Heart right ventricle (tissue), 16 donors: ENCODE data around the gene MARCHF7. TPM values are rescaled to one million over a fixed set of nuclear protein-coding genes. Genes with fewer than 3 reads are reported as not detected.
A peak's percentile ranks its signal among the peaks of the same experiment; 100 is the strongest.

Experiments
- ATAC-seq, 8 donors: fragments of 200-7000 bp; cut with Tn5 transposase; one replicate each; pipeline ENCODE4 v1.9.1; 2020; ENCODE audit warnings: mild to moderate bottlenecking in 8 of 8, moderate library complexity in 8 of 8, moderate number of reproducible peaks in 1 of 8
- DNase-seq, 2 donors: peaks; one replicate each; pipeline ENCODE4 v3.0.0-alpha.2; 2020
- H3K27ac ChIP-seq, 10 donors: fragments of 200-600 bp; sonication (generic) in 2 of 10; one replicate each; pipeline versions ENCODE4 v1.5.0 to v1.8.0; 2020 to 2022; ENCODE audit warnings: mild to moderate bottlenecking in 3 of 10
- H3K27me3 ChIP-seq, 7 donors: fragments of 200-600 bp; one replicate each; pipeline ENCODE4 v1.8.0; 2021 to 2022; ENCODE audit warnings: mild to moderate bottlenecking in 2 of 7
- H3K36me3 ChIP-seq, 9 donors: fragments of 200-600 bp; sonication (generic) in 1 of 9; one replicate each; pipeline versions ENCODE4 v1.5.0 to v1.8.0; 2020 to 2022; ENCODE audit warnings: mild to moderate bottlenecking in 2 of 9
- H3K4me1 ChIP-seq, 9 donors: fragments of 200-600 bp; sonication (generic) in 1 of 9; one replicate each; pipeline versions ENCODE4 v1.5.0 to v1.8.0; 2020 to 2022; ENCODE audit warnings: mild to moderate bottlenecking in 4 of 9
- H3K4me3 ChIP-seq, 10 donors: fragments of 200-600 bp; sonication (generic) in 2 of 10; one replicate each; pipeline versions ENCODE4 v1.5.0 to v1.8.0; 2020 to 2022; ENCODE audit warnings: mild to moderate bottlenecking in 7 of 10, moderate library complexity in 2 of 10
- H3K9me3 ChIP-seq, 11 donors: fragments of 200-600 bp in 10 of 11; sonication (generic) in 2 of 11; one replicate each; pipeline versions ENCODE4 v1.5.0 to v1.8.0; 2013 to 2022; ENCODE audit warnings: mild to moderate bottlenecking in 2 of 11, control low read depth in 1 of 11, moderate library complexity in 1 of 11
- WGBS, 2 donors: extraction: QIAGEN DNeasy Blood & Tissue Kit; methylation state at CpG; one replicate each; pipeline ENCODE4 v1.1.7; 2013; ENCODE audit warnings: inconsistent platforms in 1 of 2; 5-methylcytosine and 5-hydroxymethylcytosine counted together
- intact Hi-C, 10 donors: fragments of 100-400 bp; cut with DNase I; formaldehyde crosslinking; loops; one replicate each; pipeline versions ENCODE4 v1.11.1 to v1.14.2; 2022
- polyA plus RNA-seq, 2 donors: library from polyadenylated mRNA; stranded (reverse); fragments of 200-250 nt; gene quantifications; one replicate each; pipeline ENCODE4 v1.2.3, GENCODE V29; 2013
- total RNA-seq, 10 donors: library from RNA; stranded (reverse); fragmentation: NEBNext Ultra II Directional in 3 of 10; extraction: Animal tissue kit (Norgen Biotek cat#: 25700) in 3 of 10; gene quantifications; one replicate each; pipeline versions ENCODE4 v1.2.1 to v1.2.4, GENCODE V29; 2021 to 2023
- TF ChIP-seq, protein P1 (sequence below), 9 donors: fragments of 200-600 bp; sonication (generic) in 2 of 9; IDR thresholded peaks; one replicate each; pipeline versions ENCODE4 v1.5.0 to v1.8.0; 2021 to 2022; ENCODE audit warnings: antibody characterized with exemption in 9 of 9, mild to moderate bottlenecking in 5 of 9, moderate library complexity in 1 of 9
- donor health status: Arrhythmogenic right ventricular cardiomyopathy.
- donor health status: ischemic (EF 13 %, LVEDD 7.1; RV severe dilation, severe dysfunction).
- donor health status: healthy with polysubstance abuse.
- donor health status: DM: no; HTN: yes; CAD: no.
- donor health status: DM: no; HTN: no; CAD: no.
- donor health status: ischemic (EF 25% LVEDD 6.9; RV normal size, moderate dysfunction).
- donor health status: ischemic (EF 25% LVEDD 5.7; RV mildly dilated, moderate dysfunction).
- donor health status: healthy.
- donor health status: DM: yes; HTN: yes; CAD: no.
- donor health status: Ischemic cardiomyopathy.
- donor health status: ischemic (EF 35%, LVEDD 5.7; RV mildly dilated, moderate dysfunction).
- donor health status: nonischemic (EF 11% LVEDD 7.7; RV severe dilation, severe dysfunction).
- donor health status: DM: yes; HTN: yes; CAD: no.
- donor health status: PGD.
- donor health status: ischemic (EF 29% LVEDD 5.4; RV normal size, mild dysfunction).
- donor health status: nonischemic (EF 23%, LVEDD 6.1; RV moderate dilation, normal function).

Gene MARCHF7
- total and polyA plus RNA-seq, 12 donors: 20.3 to 101 (median 88.1) TPM

DNA sequence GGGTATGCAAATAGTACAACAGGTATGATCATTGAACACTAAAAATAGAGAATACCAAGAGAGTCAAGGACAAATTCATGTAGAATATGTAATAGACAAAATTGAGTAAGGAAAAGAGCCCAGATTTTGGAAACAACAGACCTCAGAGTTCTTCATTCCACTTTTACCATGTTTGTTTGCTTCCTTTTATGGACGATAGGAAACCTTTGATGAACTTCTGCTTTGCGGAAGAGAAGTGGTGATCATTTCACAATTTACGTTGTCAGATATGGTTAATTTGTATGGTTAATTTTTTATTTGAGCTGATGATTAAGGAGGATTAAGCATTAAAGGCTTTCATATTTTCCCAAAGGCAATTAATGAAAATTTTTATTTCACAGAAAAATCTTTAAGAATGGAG lies 16.3 kb downstream of the MARCHF7 start:
- Histone ChIP-seq H3K4me3 (no peak overlapping the region), H3K27me3 (no peaks in the 10 kb centered on the region), H3K27ac (peak overlapping the region in 1 of 10 donors; percentile 15), H3K9me3 (peaks cover 0 to 12% (median 0%) of the 10 kb centered on the region in 11 donors), H3K4me1 (peaks cover 0 to 46% (median 18%) of the 10 kb centered on the region in 9 donors), H3K36me3 (peaks cover 0 to 58% (median 25%) of the 10 kb centered on the region in 9 donors)
- intact Hi-C loops: no loop called here
- DNase-seq (no peak), ATAC-seq (no peak)
- WGBS, 2 donors: 73 to 76% methylated on average over 3 of the region's 3 CpGs
- TF ChIP-seq, protein P1, sequence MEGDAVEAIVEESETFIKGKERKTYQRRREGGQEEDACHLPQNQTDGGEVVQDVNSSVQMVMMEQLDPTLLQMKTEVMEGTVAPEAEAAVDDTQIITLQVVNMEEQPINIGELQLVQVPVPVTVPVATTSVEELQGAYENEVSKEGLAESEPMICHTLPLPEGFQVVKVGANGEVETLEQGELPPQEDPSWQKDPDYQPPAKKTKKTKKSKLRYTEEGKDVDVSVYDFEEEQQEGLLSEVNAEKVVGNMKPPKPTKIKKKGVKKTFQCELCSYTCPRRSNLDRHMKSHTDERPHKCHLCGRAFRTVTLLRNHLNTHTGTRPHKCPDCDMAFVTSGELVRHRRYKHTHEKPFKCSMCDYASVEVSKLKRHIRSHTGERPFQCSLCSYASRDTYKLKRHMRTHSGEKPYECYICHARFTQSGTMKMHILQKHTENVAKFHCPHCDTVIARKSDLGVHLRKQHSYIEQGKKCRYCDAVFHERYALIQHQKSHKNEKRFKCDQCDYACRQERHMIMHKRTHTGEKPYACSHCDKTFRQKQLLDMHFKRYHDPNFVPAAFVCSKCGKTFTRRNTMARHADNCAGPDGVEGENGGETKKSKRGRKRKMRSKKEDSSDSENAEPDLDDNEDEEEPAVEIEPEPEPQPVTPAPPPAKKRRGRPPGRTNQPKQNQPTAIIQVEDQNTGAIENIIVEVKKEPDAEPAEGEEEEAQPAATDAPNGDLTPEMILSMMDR (IDR thresholded peaks at IDR 0.05): no peak

DNA sequence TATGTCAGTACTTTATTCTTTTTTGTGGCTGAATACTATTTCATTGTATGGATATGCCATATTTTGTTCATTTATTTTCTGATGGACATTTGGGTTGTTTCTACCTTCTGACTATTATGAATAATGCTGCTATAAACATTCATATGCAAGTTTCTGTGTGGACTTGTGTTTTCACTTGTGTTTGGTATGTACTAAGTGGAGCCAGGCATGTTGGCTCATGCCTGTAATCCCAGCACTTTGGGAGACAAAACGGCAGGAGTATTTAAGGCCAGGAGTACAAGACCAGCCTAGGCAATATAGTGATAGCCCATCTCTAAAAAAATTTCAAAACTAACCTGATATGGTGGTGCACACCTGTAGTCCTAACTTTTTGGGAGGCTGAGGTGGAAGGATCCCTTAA lies 23.3 kb downstream of the MARCHF7 start:
- Histone ChIP-seq H3K27me3 (no peaks in the 10 kb centered on the region), H3K4me3 (no peak overlapping the region), H3K36me3 (peaks cover 0 to 100% (median 29%) of the 10 kb centered on the region in 9 donors), H3K4me1 (peaks cover 0 to 55% (median 18%) of the 10 kb centered on the region in 9 donors), H3K9me3 (no peaks in the 10 kb centered on the region), H3K27ac (no peak overlapping the region)
- DNase-seq (no peak), ATAC-seq (no peak)
- WGBS, 2 donors: 83 to 93% methylated on average over 1 of the region's 1 CpG
- TF ChIP-seq, protein P1 (IDR thresholded peaks at IDR 0.05): no peak
- intact Hi-C loops: no loop called here

DNA sequence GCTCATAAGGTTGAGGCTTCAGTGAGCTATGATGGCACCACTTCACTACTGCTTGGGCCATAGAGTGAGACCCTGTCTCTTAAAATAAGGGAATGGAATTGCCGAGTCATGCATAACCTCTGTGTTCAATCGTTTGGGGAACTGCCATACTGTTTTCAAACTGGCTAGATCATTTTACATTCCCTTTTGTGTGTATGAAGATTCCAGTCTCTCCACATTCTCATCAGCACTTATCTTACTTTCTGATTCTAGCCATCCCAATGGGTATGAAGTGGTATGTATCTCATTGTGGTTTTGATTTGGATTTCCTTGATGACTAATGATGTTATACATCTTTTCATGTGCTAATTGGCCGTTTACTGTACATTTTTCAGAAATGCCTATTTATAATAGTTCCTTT lies 23.7 kb downstream of the MARCHF7 start:
- DNase-seq (no peak), ATAC-seq (no peak)
- H3K9me3 ChIP-seq: no peaks in the 10 kb centered on the region
- H3K27ac ChIP-seq: no peak overlapping the region
- H3K4me1 ChIP-seq: peaks cover 0 to 55% (median 19%) of the 10 kb centered on the region in 9 donors
- WGBS, 2 donors: 84 to 85% methylated on average over 3 of the region's 3 CpGs
- peaks cover 0 to 100% (median 27%) of the 10 kb centered on the region in 9 donors for H3K36me3 ChIP-seq
- TF ChIP-seq, protein P1 (IDR thresholded peaks at IDR 0.05): no peak
- intact Hi-C loops: no loop called here
- H3K27me3 ChIP-seq: no peaks in the 10 kb centered on the region
- H3K4me3 ChIP-seq: no peak overlapping the region

DNA sequence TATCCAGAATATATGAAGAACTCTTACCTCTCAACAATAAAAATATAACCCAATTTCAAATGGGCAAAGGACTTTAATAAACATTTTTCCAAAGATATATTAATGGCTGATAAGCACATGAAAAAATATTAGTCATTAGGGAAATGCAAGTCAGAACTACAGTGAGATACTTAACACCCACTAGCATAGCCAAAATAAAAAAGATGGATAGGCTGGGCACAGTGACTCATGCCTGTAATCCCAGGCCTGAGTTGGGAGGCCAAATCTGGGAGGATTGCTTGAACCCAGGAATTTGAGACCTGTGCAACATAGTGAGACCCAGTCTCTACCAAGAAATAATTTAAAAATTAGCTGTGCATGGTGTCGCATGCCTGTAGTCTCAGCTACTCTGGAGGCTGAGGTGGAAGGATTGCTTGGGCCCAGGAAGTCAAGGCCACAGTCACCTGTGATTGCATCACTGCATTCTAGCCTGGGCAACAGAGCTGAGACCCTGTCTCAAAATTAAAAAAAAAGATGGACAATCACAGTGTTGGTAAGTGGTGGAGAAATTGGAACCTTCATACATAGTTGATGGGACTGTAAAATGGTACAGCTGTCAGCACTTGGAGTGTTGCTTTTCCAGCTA lies 25.1 kb downstream of the MARCHF7 start:
- peaks cover 0 to 52% (median 20%) of the 10 kb centered on the region in 9 donors for H3K4me1 ChIP-seq
- no peaks in the 10 kb centered on the region for H3K27me3 ChIP-seq
- DNase-seq (no peak), ATAC-seq (peak in 6 of 8 donors; percentile 9 to 42 (median 33))
- no peak overlapping the region for H3K4me3 ChIP-seq
- peaks cover 0 to 100% (median 13%) of the 10 kb centered on the region in 9 donors for H3K36me3 ChIP-seq
- peak overlapping the region in 8 of 10 donors; percentile 5 to 25 (median 16) for H3K27ac ChIP-seq
- H3K9me3 ChIP-seq: no peaks in the 10 kb centered on the region
- TF ChIP-seq, protein P1 (IDR thresholded peaks at IDR 0.05): no peak
- intact Hi-C loops: no loop called here
- 93 to 100% methylated on average over 1 of the region's 1 CpG for WGBS, 2 donors
